GM21737 (cell line): ENCODE results near the gene METTL2B.
"Not testable (repeated sequence)": the region's sequence is repeated elsewhere in the genome, so short reads cannot be mapped to it uniquely, and the experiment has no call there.

Experiments
- ATAC-seq: cut with Tn5 transposase; IDR thresholded peaks from one replicate; pipeline ENCODE4 v1.9.1; 2021; ENCODE audit warnings: mild to moderate bottlenecking, moderate library complexity; ENCODE audit not compliant: unreplicated experiment

The METTL2B gene

DNA sequence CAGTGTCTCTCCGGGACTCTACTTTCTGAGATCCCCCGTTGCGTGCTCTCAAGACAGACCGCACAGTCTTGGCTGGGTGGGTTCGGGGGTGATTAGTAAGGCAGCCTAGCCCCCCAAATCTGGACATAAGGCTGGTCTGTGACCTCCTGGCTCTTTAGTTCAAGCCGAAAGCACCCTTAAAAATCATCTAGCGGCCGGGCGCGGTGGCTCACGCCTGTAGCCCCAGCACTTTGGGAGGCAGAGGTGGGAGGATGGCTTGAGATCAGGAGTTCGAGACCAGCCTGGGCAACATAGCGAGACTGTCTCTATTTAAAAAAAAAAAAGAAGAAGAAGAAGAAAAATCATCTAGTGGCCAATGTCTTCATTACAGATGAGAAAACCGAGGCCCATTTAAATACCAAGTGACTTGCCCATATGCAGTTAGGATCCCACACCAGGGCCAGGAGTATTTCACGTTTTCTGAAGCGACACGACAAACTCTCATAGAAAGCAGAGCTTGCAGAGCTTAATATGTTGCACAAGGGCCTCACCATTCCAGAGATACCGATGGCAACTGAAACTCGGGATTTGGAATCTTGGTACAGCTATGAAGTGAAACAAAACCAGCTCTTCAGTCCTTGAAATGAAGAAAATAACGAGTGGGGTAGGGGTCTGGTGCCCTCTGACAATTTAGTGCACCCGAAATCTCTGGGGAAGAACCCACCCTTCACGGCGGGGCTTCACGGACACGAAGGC, 21.6 kb upstream of the METTL2B start:
- no peak for ATAC-seq

DNA sequence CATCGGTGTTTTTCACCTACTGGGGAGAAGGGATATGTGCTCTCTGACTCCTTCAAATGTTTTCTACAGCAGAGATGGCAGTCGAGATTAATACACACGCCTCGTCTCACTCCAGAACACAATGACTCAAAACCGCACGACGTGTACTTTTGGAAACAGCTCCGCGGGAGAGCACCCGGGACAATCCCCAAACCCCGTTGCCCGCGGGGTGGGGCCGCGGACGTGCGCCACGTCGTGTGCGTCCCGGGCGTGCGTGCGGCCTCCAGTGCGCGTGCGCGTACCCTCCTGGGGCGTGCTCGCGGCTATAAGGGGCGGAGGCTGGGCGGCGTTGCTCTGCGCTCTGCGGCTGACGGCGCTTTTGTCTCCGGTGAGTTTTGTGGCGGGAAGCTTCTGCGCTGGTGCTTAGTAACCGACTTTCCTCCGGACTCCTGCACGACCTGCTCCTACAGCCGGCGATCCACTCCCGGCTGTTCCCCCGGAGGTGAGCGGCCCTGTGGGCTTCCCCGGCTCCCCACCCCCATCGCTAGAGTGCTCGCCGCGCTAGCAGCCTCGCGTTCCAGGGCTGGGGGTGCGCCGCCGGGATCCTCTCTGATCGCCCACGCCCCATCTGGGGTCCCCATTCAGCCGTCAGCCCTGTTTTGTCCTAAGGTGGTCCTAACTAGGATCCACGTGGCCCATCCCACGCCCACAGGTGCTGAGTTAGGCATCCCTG, 20.8 kb upstream of the METTL2B start, which contains the start of gene HILPDA:
Gene HILPDA, plus strand, starts transcription at position 336 of the 712 bp plus-strand sequence. CDS start 1,391 bp downstream, outside the sequence.
- peak; percentile 76 for ATAC-seq

- no peak for ATAC-seq
These were observed 20.3 kb upstream of the METTL2B start for GRCh38 chr7:128456255-128456725.

- ATAC-seq = not testable (repeated sequence)
These were observed 19.2 kb upstream of the METTL2B start for GRCh38 chr7:128457385-128457784.

DNA sequence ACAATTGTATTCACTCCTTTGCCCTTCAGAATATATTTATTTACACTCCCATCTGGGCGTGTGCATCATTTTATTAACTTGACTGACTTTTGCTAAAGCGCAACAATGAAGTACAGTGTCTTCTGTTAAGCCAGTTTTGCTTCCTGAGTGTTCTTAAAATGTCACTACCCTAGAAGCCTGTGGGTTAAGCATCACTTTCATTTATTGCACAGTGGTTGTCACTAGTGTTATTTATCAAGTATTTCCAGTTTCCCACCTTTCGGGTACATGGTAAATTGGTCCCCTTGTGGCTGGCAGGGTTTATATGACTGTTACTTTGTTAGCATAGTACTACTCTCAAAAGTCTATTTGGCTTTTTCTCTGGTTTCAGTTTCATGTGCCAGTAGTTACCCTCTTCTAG, 17.6 kb upstream of the METTL2B start:
- peak; percentile 29 for ATAC-seq

- ATAC-seq = peak; percentile 45
These were observed 17.1 kb upstream of the METTL2B start for GRCh38 chr7:128459394-128459878.

DNA sequence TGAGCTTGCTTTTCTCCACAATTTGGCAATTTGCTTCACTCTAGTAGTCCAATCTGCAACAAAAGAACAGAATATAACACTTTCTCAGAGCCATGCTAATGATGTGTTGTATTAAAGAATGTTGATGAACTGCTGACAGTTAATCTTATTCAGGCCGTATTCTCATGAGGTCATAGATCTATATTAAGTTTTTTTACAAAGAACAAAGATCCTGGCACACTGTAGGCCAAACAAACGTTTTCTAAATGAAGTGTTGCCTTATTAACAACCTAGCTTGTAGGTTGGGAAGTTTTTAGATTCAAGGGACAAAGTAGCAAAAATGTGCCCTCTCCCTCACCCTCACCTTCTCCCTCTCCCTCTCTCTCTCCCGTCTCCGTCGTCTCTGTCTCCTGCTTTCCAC, 14.1 kb upstream of the METTL2B start:
- ATAC-seq = no peak

DNA sequence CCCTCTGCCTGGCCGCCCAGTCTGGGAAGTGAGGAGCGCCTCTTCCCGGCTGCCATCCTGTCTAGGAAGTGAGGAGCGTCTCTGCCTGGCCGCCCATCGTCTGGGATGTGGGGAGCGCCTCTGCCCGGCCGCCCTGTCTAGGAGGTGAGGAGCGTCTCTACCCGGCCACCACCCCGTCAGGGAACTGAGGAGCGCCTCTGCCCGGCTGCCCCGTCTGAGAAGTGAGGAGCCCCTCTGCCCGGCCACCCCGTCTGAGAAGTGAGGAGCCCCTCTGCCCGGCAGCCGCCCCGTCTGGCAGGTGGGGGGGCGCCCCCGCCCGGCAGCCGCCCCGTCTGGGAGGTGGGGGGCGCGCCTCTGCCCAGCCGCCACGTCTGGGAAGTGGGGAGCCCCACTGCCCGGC, 13.2 kb upstream of the METTL2B start:
- ATAC-seq = not testable (repeated sequence)

- ATAC-seq = not testable (repeated sequence)
These were observed 12.6 kb upstream of the METTL2B start for GRCh38 chr7:128463933-128464332.

GRCh38 chr7:128466871-128467270, 9.7 kb upstream of the METTL2B start:
- ATAC-seq = not testable (repeated sequence)

GRCh38 chr7:128477336-128477690, 765 bp downstream of the METTL2B start:
- not testable (repeated sequence) for ATAC-seq

GRCh38 chr7:128479082-128479481, 2.5 kb downstream of the METTL2B start:
- ATAC-seq = not testable (repeated sequence)

DNA sequence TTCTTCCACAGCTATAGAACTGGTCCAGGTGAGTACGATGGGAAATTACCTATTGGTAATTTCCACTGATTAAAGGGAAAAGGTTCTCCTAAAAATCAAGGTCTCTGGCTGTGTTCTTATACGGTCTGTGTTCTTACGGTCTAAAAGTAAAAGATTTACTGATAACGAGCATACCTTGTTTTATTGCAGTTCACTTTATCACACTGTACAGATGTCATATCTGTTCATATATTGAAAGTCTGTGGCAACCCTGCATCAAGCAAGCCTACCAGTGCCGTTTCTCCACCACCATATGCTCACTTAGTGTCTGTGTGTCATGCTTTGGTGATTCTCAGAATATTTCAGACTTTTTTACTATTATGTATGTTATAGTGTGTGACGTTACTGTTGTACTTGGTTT, 11.6 kb downstream of the METTL2B start:
- ATAC-seq = not testable (repeated sequence)

DNA sequence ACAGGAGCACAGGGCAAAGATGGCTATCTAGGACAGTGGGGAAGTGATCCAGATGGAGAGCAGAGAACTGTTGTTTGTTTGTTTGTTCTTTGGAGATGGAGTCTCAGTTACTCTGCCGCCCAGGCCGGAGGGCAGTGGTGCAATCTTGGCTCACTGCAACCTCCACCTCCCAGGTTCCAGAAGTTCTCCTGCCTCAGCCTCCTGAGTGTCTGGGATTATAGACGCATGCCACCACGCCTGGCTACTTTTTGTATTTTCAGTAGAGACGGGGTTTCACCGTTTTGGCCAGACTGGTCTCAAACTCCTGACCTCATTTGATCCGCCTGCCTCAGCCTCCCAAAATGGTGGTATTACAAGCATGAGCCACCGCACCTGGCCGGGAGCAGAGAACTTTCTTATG, 20.9 kb downstream of the METTL2B start:
- ATAC-seq = no peak

- ATAC-seq = not testable (repeated sequence)
These were observed 28.9 kb downstream of the METTL2B start for GRCh38 chr7:128505416-128505815.

DNA sequence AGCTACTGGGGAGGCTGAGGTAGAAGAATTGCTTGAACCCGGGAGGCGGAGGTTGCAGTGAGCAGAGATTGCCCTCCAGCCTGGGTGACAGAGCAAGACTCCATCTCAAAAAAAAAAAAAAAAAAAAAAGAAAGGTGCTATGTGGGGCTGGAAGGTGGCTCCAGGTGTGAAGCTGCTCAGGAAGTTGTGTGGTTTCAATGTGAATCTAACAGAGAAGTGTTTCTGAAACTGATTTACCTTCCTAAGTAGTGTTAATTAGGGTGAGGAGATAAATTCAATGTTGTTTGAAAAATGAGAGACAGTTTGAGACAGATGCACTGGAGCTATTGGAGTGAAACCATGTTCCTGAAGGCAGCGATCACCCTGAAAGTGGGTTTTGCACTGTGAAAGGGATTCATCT, 30.3 kb downstream of the METTL2B start:
- peak; percentile 45 for ATAC-seq

DNA sequence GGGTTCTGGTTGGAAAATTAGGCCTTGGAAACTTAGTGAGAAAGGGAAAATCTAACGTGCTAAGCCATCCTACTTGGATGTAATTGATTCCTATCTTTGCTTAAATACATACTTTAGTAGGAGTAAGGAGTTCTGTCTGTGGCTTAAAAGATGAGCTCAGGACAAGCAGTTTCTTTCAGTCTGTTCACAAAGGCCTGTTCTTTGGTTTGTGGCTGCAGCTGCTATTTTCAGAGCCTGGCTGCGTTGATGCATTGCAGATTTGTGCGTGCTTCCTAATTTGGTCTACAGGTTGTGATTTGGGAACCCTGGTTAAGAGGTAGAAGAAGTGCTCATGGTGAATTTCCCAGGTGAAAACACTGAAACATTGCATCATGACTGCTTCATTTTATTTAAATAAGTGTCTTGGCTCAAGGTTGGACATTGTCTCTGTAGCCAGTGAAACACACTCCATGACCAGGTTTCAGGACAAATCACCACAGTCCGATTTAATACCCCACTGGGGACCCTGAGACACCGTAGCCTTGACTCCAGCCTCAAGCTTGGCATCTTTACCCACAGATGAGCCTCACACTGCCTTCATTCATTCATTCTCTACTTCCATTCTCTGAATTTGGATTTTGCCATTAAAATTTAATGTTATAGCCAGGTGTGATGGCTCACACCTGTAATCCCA, 30.9 kb downstream of the METTL2B start:
- peak; percentile 40 for ATAC-seq

DNA sequence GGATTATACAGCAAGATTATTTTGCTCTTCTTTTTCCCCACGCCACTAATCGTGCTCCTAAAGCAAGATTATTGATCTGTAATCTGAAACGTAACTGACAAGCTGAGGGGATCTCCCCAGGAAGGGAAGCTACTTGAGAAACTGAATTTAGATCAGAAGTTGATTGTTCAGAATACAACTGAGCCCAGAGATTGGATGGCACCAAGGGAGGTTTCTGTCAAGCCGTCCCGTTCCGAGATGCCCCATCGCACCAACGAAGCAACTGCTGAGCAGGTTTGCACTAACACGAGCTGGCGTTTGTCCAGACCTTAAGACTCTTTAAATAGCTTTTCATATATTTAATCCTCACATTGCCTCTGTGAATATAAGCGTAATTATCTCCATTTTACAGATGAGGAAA, 35.1 kb downstream of the METTL2B start:
- ATAC-seq = not testable (repeated sequence)

- not testable (repeated sequence) for ATAC-seq
These were observed 38.7 kb downstream of the METTL2B start for GRCh38 chr7:128515232-128515631.

GRCh38 chr7:128517023-128517422, 40.5 kb downstream of the METTL2B start:
- ATAC-seq = not testable (repeated sequence)

DNA sequence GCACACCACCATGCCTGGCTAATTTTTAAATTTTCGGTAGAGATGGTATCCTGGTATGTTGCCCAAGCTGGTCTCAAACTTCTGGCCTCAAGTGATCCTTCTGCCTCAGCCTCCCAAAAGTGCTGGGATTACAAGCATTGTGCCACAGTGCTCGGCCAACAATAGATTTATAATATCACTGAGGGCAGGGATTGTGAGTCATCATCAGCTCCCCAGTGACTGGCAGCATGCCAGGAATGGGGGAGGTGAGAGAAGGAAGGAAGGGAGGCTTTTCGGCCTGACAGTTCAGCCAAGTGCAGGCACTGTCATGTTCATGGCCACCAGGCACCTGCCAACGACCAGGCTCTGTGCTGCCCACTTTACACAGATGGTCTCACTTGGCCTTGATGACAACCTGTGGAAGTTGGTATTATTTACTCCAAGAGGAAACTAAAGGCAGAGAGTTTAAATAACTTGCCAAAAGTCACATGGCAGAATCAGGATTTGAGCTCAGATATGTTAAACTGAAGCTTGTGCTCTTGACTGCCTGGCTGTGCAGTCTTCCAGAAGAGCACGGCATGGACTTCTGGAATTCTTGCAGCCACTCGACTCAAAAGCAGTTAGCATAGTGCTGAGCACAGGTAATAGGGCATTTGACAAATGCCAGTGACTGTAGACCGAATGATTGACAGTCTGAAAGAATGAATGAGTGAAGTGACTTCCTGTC, 46.8 kb downstream of the METTL2B start:
- ATAC-seq = not testable (repeated sequence)
